Femur (tissue), 1 donor: ENCODE data around the gene IL17RA.

Experiments
- DNase-seq: peaks from one replicate; pipeline ENCODE4 v3.0.0-alpha.2; 2017

IL17RA gene

DNA sequence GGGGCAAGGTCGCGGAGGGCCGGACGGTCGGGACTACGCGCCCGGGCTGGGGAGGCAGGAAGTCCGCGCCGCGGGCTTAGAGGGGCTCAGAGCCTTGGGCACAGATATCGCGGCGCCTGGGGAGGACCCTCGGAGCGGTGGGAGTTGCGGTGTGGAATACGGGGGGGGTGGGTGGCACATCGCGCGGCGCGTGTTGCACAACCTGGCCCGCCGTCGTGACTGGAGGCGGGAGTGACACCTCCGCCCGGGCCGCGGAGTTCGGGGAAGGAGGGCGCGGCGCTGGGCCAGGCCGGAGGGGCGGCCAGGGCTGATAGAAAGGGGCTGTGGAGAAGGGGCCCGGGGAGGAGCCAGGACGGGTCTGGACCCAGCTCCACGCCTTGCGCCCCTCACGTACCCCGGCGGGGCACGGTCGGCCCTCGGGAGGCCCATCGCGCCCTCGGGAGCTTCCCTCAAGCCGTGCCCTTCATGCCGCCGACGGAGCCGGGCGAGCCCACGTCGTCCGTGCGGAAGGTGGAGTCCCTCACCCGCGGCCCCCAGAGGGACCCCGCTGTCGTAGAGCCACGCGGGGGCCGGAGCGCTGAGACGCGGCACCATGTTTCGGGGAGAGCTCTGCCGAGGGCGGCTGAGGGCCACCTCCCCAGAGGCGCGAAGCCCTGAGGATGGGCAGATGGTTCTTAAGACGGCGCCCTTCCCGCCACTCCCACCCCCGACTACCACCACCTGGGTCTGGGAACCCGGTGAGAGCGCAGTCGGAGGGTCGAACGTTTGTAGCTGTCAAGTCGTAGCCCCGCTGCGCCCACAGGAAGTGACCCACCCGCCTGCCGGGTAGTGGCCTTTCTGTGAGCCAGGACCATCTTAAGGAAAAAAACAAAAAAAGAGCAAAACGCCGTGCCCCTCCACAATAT lies 729 bp downstream of the IL17RA start:
- DNase-seq = no peak

GRCh38 chr22:17086296-17086695 lies 1.5 kb downstream of the IL17RA start:
- no peak for DNase-seq

DNA sequence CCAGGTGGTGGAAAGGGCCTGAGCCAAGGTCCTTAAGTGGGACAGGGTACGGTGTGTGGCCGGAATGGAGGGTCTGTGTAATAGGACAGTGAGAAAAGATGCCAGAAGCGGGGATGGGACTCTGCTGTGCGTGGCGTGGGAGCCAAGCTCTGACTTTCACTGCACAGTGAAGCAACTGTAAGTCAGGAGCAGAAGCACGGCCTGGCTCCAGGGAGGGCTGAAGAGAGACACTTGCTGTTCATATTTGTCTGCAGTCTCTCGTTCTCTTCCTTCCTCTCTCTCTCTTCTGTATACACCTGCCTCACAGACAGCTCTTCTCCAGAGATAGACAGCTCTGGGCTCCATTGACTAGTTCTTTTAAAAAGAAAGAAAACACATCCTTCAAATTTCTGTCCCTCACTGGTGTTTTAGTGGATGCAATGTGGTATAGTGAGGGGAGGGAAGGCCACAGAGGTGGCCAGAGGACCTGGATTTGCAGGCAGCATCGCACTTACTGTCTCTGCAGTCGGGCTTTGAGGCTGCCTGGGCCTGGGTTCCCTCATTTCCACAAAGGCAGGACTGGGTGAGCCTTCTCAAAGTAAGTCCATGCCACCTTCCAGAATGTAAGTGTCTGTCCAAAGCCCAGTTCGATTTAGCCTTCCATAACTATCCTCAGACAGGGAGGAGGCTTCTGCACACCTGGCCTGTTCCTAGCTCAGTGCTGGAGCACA lies 2.1 kb downstream of the IL17RA start:
- DNase-seq = no peak

DNA sequence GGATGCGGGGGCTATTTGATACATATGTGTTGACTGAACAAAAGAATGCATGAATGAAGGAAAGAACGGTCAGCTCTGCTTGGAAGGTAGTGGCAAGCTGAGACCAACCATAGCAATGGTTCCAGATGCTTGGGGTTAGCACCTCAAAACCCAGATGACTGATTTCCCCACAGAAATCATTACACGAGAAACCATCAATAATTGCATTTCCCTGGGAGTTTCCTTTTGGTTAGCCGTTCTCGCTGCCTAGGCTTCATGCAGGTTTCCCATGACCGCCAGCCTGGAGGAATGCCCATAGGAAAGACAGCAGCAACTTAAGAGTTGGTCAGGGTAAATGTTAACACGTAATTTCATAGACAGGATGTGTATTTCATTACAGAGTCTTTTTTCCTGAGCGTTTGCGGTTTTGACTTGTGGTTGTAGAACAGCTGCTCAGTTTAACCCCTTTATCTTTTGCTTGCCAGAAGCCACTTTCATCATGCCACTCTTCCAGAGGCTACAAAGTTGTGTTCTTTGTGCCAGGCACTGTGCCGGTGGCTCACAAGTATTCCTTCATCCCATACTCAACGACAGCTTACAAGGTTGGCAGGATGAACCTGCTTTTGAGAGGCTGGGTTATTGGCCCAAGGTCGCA lies 2.8 kb downstream of the IL17RA start:
- peak; percentile 53 for DNase-seq

DNA sequence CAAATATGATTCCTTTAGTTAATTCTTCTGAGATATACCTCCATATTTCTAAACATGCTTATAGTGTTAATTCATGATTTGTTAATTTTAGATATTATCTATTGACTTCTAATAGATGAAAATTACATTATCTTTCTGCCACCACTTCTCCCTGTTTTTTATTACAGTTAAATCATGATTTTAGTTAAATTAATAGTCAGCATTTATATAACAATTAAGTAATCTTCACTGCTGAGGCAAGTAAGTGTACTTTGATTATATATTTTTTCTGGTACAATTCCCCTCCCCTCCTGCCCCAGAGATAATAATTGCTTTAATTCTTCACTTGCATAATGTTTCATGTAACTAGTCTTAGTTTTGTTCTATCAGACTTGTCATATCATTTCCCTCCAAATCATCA lies 5.8 kb downstream of the IL17RA start:
- no peak for DNase-seq

- no peak for DNase-seq
Observed at GRCh38 chr22:17091851-17092250, 7.1 kb downstream of the IL17RA start.

DNA sequence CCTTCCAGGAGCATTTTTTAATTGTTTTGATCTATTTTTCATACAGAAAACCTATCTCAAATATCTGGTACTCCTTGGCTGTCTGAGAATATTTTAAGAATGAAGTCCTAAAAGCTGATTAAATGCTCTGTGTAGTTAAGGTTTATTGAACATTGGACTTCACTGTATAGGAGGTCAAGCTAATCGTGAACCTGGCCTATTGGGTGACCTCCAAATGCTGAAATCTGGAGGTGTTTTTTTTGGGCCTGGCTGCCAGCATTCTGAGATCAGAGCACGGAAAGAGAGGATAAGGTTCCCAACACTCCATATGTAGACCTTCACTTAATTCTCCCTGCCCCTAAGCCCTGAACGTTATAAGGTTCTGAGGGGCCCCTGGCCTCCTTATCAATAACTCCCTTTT lies 8.3 kb downstream of the IL17RA start:
- DNase-seq = no peak

- no peak for DNase-seq
Observed at GRCh38 chr22:17095538-17095937, 10.7 kb downstream of the IL17RA start.

DNA sequence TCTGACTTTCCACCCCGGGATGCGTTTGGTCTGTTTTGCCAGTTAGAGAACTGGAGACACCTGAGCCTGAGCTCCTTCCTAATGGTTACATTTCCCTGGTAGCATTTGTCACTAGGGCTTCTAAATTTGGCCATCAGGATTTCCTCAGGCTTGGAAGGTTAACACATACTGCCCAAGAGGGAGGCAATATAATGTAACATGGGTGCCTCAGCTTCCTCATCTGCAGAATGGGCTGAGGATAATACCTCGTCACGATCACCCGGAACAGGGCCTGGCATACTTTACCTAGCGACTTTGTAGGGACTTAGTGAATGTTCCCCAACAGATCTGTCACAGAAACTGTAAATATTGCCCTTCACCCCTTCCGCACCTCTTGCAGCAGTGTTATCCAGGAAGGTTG lies 11.3 kb downstream of the IL17RA start:
- DNase-seq = no peak

DNA sequence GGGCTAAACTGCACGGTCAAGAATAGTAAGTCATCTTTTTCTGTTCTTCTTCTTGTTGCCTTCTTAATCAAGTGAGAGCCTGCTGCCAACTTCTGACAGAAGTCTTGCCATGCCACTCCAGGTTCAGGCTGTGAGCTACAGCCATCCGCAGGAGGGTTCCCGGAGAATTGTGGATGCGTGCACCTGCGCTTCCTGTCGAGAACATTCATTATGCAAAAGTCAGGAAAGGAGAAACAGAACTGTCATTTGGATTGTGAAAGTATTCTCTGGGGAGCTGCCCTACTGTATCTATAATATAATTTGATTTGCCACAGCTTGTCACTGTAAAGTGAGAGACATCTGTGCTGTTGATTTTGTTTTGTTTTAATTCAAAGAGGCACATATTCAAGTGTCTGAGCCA lies 12.3 kb downstream of the IL17RA start:
- no peak for DNase-seq

DNA sequence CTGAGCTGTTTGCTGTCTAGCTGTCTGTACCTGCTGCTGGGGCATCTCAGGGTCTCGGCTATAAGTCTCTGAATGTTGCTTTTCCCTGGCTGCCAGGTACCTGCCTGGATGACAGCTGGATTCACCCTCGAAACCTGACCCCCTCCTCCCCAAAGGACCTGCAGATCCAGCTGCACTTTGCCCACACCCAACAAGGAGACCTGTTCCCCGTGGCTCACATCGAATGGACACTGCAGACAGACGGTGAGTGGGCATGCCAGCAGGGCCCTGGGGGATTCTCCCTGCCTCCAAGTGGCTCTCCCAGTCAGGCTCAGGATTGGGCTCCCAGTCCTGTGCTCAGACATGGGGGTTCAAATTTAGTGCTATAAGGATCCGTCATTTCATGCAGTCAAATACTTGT lies 12.9 kb downstream of the IL17RA start:
- no peak for DNase-seq

GRCh38 chr22:17098379-17098819 lies 13.6 kb downstream of the IL17RA start:
- no peak for DNase-seq

DNA sequence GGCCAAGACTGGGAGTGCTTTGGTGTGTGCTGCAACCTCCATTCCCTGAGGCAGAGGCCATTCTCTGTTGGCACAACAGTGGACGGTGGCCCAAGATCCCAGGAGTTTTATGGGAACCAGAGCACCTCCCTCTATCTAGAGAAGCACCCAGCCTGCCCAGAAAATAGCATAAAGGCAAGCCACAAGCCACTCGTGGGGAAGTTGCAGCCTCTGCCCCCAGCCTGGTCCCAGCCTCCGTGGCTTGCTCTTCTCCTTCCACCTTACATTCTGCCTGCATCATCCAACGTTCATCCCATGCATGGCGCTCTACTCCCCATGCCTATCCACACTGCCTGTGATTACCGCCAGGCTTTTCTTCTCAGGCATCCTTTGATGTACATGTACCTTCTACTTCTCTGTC lies 15.8 kb downstream of the IL17RA start:
- DNase-seq = no peak

DNA sequence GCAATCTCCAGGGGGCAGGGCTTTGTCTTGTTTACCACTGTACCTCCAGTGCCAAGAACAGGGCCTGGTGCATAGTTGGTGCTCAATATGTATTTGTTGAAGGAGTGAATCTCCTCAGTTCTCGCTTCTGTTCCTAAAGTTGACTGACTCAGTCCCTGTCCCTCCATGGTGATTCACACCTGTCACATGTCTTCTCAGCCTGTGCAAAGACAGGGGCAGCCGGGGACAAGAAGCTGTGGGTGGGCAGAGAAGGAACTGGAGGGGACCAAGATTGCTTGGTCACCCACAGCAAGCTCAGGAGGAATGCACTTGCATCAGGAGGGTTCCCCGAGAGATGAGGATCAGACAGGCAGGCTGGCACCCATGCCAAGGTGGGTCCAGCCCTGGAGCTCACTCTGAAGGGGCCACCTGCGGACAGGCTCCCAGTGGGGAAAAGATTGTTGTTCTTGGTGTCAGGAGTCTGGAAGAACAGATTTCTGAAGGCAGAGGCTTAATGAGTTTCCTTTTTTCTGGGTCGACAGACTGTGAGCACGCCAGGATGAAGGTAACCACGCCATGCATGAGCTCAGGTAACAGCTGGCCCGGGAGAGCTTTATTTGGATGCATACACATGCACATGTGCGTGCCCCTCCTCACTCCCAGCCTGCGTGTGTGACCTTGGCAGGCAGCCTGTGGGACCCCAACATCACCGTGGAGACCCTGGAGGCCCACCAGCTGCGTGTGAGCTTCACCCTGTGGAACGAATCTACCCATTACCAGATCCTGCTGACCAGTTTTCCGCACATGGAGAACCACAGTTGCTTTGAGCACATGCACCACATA lies 16.9 kb downstream of the IL17RA start:
- DNase-seq = no peak

DNA sequence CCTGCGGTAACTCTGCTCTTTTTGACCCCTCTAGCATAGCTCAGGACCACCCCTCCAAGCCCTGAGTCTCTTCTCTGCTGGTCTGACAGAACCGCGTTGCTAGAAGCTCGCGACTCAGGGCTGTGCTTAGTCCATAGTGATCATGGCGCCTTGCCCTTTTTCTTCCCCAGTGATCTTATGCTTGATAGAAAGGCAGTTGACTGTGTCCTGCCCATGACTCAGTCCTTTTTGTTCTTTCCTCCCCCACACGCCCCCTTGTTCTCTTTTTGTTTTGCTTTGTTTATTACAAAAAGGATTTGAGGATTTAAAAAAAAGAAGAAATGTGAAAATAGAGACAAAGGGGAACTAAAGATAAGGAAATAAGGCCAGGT lies 17.5 kb downstream of the IL17RA start:
- no peak for DNase-seq

DNA sequence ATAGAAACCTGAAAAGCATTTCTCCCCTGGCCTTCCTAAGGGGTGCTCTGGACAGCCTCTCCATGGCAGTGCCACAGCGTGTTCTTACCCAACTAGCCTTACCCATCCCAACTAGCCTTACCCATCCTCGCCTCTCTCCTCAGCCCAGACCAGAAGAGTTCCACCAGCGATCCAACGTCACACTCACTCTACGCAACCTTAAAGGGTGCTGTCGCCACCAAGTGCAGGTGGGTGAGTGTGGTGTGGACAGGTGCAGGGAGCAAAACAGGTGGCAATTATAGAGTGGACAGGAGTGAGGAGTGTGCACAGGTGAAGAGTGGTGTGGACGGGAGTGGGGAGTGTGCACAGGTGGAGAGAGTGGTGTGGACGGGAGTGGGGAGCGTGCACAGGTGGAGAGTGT lies 18.6 kb downstream of the IL17RA start:
- no peak for DNase-seq

GRCh38 chr22:17104336-17104935 lies 19.6 kb downstream of the IL17RA start:
- DNase-seq = no peak

DNA sequence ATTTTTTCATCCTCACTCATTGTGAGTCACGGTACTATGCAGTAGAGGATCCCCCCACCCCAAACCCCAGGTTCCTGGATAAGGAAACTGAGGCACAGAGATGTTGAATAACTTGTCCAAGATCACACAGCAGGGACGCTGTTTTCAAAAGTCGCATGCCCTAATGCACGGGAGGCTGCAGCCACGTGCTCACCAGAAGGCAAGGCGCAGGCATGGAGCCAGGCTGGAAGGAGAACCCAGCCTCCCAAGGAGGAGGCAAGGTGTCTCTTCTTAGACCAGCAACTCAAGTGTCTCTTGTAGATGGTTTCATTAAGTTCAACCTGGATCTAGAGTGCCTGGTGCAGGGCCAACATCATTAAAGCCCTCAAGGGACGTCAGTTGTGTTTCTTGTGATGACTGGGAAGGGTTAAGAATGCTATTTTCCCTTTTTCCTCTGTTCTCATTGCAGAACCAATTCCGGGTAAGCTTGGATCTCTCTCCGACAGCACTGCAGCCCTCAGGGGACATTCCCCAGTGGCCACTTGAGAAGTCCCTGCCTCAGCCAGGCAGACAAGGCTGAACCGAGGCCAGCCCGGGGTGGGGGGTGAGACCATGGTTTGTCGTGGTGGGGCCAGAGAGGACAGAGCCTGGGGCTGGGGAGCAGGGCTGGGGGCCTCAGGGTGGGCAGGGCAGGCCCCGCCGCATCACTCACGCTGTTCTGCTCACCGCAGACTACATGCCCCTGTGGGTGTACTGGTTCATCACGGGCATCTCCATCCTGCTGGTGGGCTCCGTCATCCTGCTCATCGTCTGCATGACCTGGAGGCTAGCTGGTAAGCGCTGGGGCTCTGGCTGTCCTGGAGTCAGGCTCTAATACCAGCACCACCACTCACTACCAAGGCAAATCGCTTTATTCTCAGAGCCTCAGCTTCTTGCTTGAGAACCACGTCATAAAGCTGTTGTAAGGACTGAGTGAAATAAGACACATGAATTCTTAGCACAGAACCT lies 20.6 kb downstream of the IL17RA start:
- no peak for DNase-seq

DNA sequence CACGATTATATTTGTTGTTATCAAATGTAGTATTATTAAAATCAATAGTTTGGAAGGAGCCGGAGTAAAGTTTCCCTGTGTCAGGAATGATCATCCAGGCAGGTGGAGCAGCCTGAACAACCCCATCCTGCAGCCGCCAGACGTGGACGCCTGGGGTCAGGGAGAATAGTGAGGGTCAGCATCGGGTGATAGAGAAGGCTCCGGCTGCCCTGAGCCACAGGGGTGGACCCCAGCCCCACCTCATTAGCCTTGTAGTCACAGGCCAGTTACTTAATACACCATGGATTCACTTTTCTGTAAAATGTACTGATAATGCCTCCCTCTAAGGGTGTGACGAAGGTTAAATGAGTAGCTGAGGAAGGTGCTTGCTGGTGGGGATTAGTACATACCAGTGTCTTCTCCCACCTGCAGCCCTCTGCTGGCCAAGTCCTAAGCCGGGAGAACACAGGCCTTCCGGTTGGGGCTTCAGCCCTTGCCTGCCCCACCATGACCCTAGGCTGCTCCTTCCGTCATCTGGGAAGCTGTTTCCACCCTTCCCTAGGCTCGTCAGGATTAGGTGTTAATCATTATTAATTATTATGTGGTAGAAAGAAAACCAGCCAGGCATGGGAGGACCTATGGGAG lies 21.5 kb downstream of the IL17RA start:
- DNase-seq = no peak

DNA sequence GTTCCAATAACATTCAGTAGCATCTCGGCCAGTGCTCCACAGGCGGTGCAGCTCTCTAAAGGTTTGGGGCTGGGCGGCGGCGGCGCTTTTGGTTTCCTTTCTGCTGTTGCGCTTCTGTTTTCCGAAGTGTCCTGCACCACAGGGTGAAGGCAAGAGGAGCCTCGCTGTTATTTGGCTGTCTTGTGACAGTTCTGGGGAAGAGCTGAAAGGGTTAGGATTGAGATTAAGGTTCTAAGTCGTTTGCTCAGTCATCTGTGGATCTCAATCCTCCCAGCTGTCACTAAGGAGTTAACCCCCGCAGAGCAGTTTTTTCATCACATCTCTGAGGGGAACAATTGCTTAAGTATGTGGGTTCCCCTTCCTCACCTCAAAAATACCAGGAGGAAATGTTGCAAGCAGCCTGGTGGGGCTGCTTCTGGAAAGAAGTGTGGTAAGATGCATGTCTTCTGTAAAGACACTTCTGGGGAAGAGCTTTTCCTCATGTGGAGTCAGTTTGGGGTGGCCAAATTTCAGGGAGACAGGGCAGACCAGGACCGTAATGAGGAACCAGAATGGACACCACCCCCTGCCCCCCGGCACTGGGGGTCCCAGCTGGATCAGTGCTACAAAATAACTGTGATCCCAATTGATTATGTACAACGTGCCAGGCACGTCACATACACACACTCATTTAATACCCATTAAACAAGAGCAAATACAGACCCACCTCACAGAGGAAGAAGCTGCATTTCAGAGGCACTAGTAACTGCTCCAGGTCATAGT lies 22.2 kb downstream of the IL17RA start:
- no peak for DNase-seq
